Esophagus squamous epithelium (tissue), 5 donors: Measurements from ENCODE around the gene LAMC3. TPM values are rescaled to one million over a fixed set of nuclear protein-coding genes. Genes with fewer than 3 reads are reported as not detected.

Experiments used
- DNase-seq: peaks from one replicate; lab custom pipeline; 2025; lab: John Stamatoyannopoulos, UW
- H3K27ac ChIP-seq, 4 donors: fragments of 200-600 bp; sonication (generic); one replicate each; pipeline ENCODE4 v1.5.1; 2016 to 2019; ENCODE audit warnings: mild to moderate bottlenecking in 1 of 4
- H3K27me3 ChIP-seq, 4 donors: fragments of 200-600 bp; sonication (generic); 1 replicate in 3 of 4; 2 replicates in 1 of 4; pipeline versions ENCODE4 v1.5.1 to v1.6.0; 2017 to 2021; ENCODE audit warnings: antibody characterized with exemption in 1 of 4
- H3K36me3 ChIP-seq, 3 donors: fragments of 200-600 bp; sonication (generic); one replicate each; pipeline ENCODE4 v1.5.1; 2016 to 2019
- H3K4me1 ChIP-seq, 3 donors: fragments of 200-600 bp; sonication (generic); one replicate each; pipeline ENCODE4 v1.5.1; 2017 to 2019
- H3K4me3 ChIP-seq, 4 donors: fragments of 200-600 bp; sonication (generic); 1 replicate in 3 of 4; 2 replicates in 1 of 4; pipeline ENCODE4 v1.5.1; 2016 to 2019; ENCODE audit warnings: mild to moderate bottlenecking in 2 of 4, moderate library complexity in 1 of 4
- H3K9me3 ChIP-seq, 3 donors: fragments of 200-600 bp; sonication (generic); one replicate each; pipeline ENCODE4 v1.5.1; 2016 to 2019
- CTCF ChIP-seq, 6 experiments: fragments of 450-650 bp in 4 of 6; fragments of 200-600 bp in 2 of 6; sonication (generic) in 2 of 6; IDR thresholded peaks; one replicate each; pipeline ENCODE4 v1.5.1; 2016 to 2019; ENCODE audit warnings: antibody characterized with exemption in 6 of 6, mild to moderate bottlenecking in 4 of 6, moderate library complexity in 4 of 6
- POLR2A ChIP-seq, 4 donors: fragments of 450-650 bp; IDR thresholded peaks; one replicate each; pipeline ENCODE4 v1.6.1; 2017; ENCODE audit warnings: antibody characterized with exemption in 4 of 4, mild to moderate bottlenecking in 4 of 4, moderate library complexity in 3 of 4
- WGBS, 2 donors: methylation state at CpG; one replicate each; pipeline ENCODE4 v1.1.5; 2018; 5-methylcytosine and 5-hydroxymethylcytosine counted together
- intact Hi-C: fragments of 100-400 bp; cut with DNase I; formaldehyde crosslinking; loops from one replicate; pipeline ENCODE4 v1.15.0; 2022
- total RNA-seq, 4 donors: library from RNA; depleted of rRNA; stranded (reverse); fragments of >200 nt; gene quantifications; one replicate each; pipeline ENCODE4 v1.1.0, GENCODE V29; 2016
- donor health status: DM: yes; HTN: yes; CAD: no.

The LAMC3 gene
- total RNA-seq, 4 donors from 2014 or later: 0.53 to 4.6 (median 2.7) TPM

GRCh38 chr9:130989391-130989790 lies 19.6 kb upstream of the LAMC3 start:
- WGBS, 2 donors: 88 to 89% methylated on average over 12 to 17 of the region's 18 CpGs
- TF ChIP-seq POLR2A (IDR thresholded peaks at IDR 0.05) (no peak), CTCF (IDR thresholded peaks at IDR 0.05) (no peak)
- intact Hi-C loops: no loop called here
- H3K4me1 ChIP-seq: no peaks in the 10 kb centered on the region
- H3K9me3 ChIP-seq: no peaks in the 10 kb centered on the region
- H3K36me3 ChIP-seq: no peaks in the 10 kb centered on the region
- H3K27me3 ChIP-seq: peaks cover 0 to 87% (median 0%) of the 10 kb centered on the region in 4 donors
- no peak for DNase-seq
- H3K27ac ChIP-seq: no peak overlapping the region
- no peak overlapping the region for H3K4me3 ChIP-seq

- intact Hi-C loops: no loop called here
- H3K4me3 ChIP-seq: no peak overlapping the region
- WGBS, 2 donors: no CpG with 5 or more reads among the region's 22 CpGs
- H3K4me1 ChIP-seq: no peaks in the 10 kb centered on the region
- no peak overlapping the region for H3K27ac ChIP-seq
- no peak for DNase-seq
- H3K9me3 ChIP-seq: no peaks in the 10 kb centered on the region
- TF ChIP-seq CTCF (IDR thresholded peaks at IDR 0.05) (no peak), POLR2A (IDR thresholded peaks at IDR 0.05) (no peak)
- H3K36me3 ChIP-seq: no peaks in the 10 kb centered on the region
- peaks cover 0 to 85% (median 0%) of the 10 kb centered on the region in 4 donors for H3K27me3 ChIP-seq
These were observed 19.1 kb upstream of the LAMC3 start for GRCh38 chr9:130989891-130990290.

- no peak for DNase-seq
- no peaks in the 10 kb centered on the region for H3K9me3 ChIP-seq
- H3K36me3 ChIP-seq: no peaks in the 10 kb centered on the region
- no peak for TF ChIP-seq CTCF (IDR thresholded peaks at IDR 0.05)
- no peak for TF ChIP-seq POLR2A (IDR thresholded peaks at IDR 0.05)
- peaks cover 0 to 84% (median 0%) of the 10 kb centered on the region in 4 donors for H3K27me3 ChIP-seq
- no peak overlapping the region for H3K4me3 ChIP-seq
- intact Hi-C loops: no loop called here
- H3K4me1 ChIP-seq: no peaks in the 10 kb centered on the region
- H3K27ac ChIP-seq: no peak overlapping the region
- 50% methylated on average over 16 to 18 of the region's 23 CpGs for WGBS, 2 donors
These were observed 18.5 kb upstream of the LAMC3 start for GRCh38 chr9:130990306-130990977.

- DNase-seq: no peak
These were observed 17.8 kb upstream of the LAMC3 start for GRCh38 chr9:130990978-130991777.

More at GRCh38 chr9:130990978-130991777, 17.8 kb upstream of the LAMC3 start:
- no peaks in the 10 kb centered on the region for H3K4me1 ChIP-seq
- H3K36me3 ChIP-seq: no peaks in the 10 kb centered on the region
- no peak overlapping the region for H3K4me3 ChIP-seq
- 67 to 68% methylated on average over 24 to 26 of the region's 26 CpGs for WGBS, 2 donors
- H3K9me3 ChIP-seq: no peaks in the 10 kb centered on the region
- TF ChIP-seq POLR2A (IDR thresholded peaks at IDR 0.05) (no peak), CTCF (IDR thresholded peaks at IDR 0.05) (no peak)
- no peak overlapping the region for H3K27ac ChIP-seq
- peaks cover 0 to 80% (median 0%) of the 10 kb centered on the region in 4 donors for H3K27me3 ChIP-seq
- intact Hi-C loops: no loop called here
